Adipose tissue (tissue), 3 donors: ENCODE data around the gene MZF1. TPM values are rescaled to one million over a fixed set of nuclear protein-coding genes. Genes with fewer than 3 reads are reported as not detected.

ENCODE experiments used
- H3K27ac ChIP-seq: one replicate; pipeline ENCODE4 v1.5.1; 2013; ENCODE audit warnings: low read depth, low read length
- WGBS, 3 donors: extraction: QIAGEN DNeasy Blood & Tissue Kit; methylation state at CpG; one replicate each; pipeline ENCODE4 v1.1.7; 2013; 5-methylcytosine and 5-hydroxymethylcytosine counted together
- polyA plus RNA-seq, 3 donors: library from polyadenylated mRNA; stranded (reverse); fragments of 200-250 nt; gene quantifications; one replicate each; pipeline ENCODE4 v1.2.3, GENCODE V29; 2013
- donor health status: healthy with polysubstance abuse.
- donor health status: Bipolar disorder and iron deficiency.
- donor health status: healthy.

The MZF1 gene
- polyA plus RNA-seq, 3 donors, result 11.2 to 16.4 (median 14.7) TPM

DNA sequence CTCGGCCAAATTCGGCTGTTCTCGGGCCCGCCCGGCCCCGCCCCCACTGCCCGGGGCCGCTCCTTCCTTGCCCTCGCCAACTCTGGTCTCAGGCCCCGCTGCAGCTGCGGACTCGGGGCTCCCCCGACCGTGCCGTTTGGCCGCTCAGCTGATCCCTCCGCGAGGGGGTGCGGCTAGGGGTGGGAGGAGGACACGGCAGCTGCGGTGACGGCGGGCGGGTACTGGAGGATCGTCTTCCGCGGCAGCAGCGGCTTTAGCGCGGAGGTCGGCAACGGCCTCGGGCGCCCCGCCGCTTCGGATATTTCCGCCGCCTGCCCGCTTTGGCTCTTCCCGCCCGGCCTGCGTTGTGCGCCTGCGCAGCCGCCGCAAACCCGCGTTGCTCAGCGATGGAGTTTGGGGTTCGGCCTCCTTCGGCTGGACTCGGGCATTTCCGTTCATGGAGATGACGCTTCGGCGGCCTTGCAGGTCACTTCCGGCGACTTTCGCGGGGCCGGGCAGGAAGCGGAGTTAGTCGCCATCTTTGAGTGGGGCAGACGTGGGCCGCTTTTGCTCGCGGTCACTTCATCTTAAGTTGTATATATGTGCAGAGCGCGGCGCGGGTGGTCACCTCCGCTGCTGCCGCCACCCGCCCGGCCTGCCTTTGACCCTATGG, 14.4 kb downstream of the MZF1 start:
- H3K27ac ChIP-seq, result peak overlapping the region; percentile 97
- WGBS, 3 donors, result 0 to 1% (median 0%) methylated on average over 74 to 76 of the region's 76 CpGs

DNA sequence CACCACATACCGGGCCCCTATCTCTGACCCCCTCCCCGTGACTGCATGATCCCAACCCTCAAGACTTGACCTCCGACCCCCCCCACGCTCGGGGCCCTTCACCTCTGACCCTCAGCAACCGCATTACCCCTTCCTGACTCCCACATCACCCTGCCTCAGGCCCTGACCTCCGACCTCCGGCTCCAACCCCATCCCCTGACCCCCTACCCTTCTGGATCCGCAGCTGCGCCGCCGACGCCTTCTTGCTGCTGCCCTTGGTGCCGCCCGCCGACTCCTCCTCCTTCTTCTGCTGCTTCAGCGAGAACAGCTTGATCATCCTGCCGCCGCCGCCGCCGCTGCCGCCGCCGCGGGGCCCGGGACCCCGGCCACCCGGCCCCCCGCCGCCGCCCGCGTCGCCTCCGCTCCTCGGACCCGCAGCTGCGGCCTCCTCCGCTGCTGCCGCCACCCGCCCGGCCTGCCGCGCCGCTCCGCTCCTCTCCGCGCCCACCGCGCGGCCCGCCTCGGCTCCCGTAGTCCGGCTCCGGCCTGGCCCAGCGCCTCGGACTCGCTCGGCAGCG, 15.0 kb downstream of the MZF1 start, which contains the start of gene UBE2M:
TSS of gene UBE2M (minus strand) at position 546 of the 557 bp plus-strand sequence. CDS start at position 316, 230 bp downstream.
- WGBS, 3 donors, result 0 to 1% (median 0%) methylated on average over 37 to 58 of the region's 62 CpGs
- H3K27ac ChIP-seq, result peak within 1 kb of the TSS; percentile 97

DNA sequence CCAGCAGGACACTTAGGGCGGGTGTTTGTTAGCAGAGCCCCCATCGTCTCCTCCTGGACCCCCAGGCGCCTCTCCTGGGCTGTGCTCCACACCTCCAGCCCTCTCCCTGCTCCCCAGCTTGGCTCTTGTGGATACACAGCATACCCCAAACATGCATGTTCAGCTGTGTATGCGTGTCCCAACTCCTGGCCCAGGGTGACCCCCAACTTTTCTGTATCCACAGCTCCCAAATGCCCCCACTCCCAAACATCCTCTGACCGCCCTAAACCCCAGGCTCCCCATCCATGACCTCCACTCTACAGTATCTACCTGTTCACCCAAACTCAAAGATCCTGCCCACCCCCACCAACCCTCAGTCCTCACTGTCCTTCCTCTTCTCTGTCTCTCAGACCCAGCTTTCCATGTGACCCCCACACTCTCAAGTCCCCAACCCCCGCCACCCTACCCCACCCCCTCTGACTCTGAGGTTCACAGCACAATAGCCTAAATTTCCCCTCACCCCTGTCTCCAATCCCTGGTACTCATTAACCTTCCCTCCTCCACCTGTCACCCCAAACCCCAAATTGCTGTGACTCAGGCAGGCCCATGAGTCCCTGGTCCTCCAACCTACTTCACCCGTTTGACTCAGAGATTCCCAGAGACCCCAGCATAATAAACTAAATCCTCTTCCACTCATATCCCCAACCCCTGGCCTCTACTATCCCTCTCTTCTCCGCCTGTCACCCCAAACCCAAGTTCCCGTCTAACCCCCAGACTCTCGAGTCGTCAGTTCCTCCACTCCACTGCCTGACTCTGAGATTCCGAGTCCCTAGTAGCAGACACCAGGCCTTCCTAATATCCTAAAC, 15.7 kb downstream of the MZF1 start:
- WGBS, 3 donors, result 24 to 40% (median 37%) methylated on average over 12 of the region's 12 CpGs
- peak overlapping the region; percentile 97 for H3K27ac ChIP-seq

DNA sequence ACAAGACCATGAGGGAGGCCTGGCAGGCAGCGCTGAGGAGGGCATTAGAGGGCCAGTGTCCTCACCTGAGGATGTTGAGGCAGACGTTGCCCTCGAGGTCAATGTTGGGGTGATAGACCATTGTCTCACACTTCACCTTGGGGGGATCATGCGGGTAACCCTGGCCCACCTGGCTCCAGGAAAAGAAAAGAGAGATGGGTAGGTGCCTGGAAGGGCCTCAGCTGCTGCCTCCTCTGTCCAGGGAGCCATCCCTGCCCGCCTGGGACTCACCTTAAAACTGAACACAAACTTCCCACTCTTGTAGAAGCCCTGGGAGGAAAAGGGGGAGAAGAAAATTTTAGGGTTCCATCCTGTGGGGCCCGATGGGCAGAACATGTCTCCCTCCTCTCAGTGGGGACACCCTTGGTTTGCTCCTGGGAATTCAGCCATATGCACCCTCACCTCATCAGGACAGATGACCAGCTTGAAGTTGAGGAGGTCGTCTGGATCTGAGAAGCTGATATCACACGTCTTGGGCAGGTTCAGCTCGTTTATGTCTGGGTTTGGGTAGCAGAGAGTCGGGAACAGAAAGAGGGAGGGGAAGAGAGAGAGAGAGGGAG, 16.4 kb downstream of the MZF1 start:
- no peak overlapping the region for H3K27ac ChIP-seq
- 55 to 63% (median 62%) methylated on average over 9 to 10 of the region's 10 CpGs for WGBS, 3 donors

DNA sequence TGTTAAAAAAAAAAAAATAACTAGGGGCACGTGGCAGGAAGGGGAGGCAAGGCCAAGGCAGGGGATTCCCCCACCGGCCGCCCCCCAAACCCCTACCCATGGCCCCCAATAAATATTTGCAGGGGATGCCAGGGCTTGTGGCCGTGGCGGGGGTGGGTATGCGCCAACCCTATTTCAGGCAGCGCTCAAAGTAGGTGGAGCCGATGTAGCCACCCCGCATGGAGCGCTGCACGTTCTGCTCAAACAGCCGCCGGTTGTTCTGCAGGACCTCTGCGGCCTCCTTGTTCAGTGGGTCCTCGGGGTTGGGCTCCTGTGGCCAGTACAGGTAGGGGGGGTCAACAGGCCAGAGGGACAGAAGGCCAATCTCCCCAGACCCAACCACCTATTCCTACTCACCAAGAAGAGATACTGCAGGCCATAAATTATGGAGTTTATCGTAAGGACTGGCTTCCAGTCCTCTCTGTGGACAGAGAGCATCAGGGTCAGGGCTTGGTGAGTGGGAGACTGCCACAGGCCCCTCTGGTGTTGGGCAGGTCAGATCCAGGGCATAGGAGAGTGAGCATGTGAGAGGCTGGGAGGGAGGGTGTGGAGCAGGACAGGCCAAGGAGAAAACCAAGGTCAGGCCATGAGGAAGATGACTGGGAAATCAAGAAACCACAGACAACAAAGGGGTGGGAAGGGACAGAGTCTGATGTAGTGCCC, 17.1 kb downstream of the MZF1 start:
- no peak overlapping the region for H3K27ac ChIP-seq
- 80 to 84% (median 82%) methylated on average over 15 to 16 of the region's 16 CpGs for WGBS, 3 donors

DNA sequence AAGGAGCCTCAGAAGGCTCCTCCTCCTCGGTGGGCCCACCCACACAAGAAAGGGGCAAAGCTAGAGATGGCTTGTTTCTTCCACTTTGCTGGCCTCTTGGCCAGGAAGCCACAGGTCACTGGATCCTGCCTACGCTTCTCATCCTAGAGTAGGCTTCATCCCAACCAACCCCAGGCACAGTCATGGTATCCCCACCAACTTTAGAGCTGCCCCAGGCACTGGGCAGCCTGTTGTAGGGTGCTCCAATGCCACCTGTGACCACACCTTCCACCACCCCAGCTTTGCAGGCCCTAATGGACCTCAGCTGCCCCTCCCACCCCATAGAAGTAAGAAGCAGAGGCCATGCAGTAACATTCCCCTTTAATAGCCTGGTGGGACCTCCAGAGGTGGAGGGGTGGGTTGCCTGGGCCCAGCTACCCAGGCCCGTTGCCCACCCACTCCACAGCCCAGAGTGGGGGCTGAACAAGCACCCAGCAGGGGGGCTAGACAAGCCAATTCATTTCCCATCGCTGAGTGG, 17.7 kb downstream of the MZF1 start:
- 47 to 60% (median 50%) methylated on average over 4 of the region's 4 CpGs for WGBS, 3 donors
- H3K27ac ChIP-seq, result peak overlapping the region; percentile 90

DNA sequence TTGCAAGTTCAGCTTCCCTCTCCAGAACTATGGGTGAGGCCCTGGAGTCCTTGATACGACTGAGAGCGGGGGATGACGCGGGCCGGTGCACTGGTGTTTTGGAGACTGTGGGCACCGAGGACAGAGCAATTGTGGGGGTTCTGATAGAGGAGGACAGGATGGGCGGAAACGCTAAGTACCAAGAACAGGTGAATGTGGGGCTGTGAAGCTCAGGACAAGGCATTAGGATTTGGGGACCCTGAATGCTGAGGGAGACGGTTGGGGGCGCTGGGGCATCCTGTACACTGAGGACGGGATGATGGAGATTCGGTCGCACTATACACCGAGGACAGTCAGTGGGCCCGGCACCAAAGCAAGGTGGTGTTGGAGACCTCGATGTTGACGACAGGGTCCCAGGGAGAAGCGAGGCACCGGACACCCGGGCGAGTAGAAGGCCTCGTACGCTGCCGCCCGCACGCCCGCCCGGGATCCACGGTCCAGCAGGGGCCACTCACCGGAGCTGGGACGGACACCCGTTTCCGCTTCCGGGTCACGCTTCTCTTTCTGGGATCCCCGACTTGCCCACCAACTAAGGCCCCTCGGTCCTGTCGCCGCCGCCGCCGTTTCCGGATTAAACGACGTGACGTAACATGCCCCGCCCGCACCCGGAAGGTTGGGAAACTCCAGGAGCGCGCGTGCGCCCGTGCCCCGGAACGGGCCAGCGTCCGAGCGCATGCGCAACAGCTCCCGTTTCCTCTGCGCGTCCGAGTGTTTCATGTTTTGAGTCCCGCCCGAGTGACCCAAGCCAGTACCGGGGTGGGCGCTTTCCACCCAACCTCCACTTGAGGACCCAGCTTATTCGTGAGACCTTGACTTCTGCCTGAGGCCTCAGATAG, 18.4 kb downstream of the MZF1 start, which contains the start of gene CHMP2A:
TSS of gene CHMP2A (minus strand) at position 612 of the 875 bp plus-strand sequence. CDS start 893 bp downstream, outside the sequence.
- H3K27ac ChIP-seq, result peak within 1 kb of the TSS; percentile 90
- WGBS, 3 donors, result 0 to 1% (median 1%) methylated on average over 69 of the region's 69 CpGs

DNA sequence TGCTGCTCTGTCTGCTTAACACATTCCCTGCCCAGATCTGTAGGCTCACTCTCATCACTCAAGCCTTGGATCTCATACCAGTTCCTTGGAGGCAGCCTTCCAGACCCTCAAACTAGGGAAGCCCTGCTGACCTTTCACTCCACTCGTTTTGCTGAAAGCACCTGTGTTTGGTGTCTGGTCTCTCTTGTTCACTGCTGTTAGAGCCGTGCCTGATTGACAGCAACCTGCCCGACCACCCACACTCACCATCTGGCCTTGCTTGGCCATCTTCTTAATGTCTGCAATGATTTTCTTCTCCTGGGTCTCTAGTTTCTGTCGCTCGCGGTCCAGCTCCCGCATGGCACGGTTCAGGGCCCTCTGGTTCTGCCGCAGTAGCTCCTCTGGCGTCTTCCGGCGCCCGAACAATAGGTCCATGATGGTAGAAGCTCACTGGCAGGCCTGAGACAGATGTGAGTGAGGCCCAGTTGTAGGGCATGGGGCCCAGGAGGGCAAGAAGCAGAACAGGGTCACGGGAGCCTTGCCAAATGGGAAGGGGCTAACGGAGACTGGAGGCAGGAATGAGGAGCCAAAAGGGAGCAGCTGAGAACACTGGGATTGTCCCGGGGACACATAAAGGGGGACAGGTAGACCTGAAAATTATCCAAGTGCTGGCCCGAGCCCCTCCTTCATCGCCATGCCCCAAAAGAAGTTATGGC, 19.2 kb downstream of the MZF1 start:
- 19 to 40% (median 36%) methylated on average over 18 of the region's 18 CpGs for WGBS, 3 donors
- H3K27ac ChIP-seq, result peak overlapping the region; percentile 86

DNA sequence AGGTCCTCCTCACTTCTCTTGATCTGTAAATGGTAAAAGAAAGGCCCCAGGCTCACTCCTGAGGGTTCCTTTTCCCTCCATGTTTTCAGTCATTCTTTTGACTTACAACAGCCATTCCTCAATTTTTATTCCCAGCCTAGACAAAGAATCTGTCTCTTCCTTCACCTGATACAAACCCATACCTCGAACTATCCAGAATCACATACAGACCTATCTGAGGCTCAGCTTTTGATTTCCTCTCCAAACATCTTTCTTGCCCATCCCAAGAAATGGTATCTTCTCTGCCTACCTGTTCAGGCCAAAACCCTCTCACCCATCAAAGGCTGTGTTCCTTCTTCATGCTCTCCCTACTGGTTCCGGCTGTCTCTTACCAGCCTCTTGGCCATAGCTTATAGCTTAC, 20.5 kb downstream of the MZF1 start:
- WGBS, 3 donors, result 89 to 90% (median 89%) methylated on average over 2 of the region's 2 CpGs
- H3K27ac ChIP-seq, result no peak overlapping the region

DNA sequence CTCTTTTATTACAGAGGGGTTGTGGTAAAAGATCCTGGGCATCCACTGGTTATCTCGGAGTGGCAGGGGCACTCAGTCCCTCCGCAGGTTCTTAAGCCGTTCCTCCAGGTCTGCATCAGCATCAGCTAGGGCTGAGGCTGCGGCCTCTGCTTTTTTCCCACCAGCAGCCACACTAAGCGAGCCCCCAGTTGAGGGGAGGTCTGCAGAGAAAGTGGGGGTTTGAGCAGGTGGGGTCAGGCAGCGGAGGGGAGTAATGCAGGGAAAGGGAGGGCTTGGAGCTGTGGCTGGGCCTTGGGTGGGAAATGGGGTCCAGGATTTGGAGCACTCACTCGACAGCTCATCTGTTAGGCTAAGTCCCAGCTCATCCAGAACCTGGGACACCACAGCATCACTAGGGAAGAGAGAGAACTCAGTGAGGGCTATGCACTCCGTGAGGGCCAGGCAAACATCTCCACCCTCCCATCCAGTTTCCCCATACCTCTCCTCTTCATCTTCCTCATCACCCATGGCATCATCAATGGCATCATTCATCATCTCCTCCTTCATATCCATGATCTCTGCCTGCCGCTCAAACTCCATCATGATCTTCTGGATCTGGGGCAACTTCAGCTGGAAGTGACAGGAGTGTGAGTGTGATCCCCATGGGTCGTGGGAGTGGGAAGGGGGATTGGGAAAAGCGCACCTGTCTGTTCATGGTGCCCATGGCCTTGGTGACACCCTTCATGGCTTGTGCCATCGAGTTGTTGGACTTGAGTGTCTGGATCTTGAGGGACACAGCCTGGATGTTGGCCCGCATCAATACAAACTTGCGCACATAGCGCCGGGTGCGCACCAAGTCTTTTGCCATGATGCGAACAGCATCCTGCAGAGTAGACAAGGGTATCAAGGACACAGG, 21.3 kb downstream of the MZF1 start:
- H3K27ac ChIP-seq, result no peak overlapping the region
- WGBS, 3 donors, result 91 to 95% (median 93%) methylated on average over 18 of the region's 18 CpGs

DNA sequence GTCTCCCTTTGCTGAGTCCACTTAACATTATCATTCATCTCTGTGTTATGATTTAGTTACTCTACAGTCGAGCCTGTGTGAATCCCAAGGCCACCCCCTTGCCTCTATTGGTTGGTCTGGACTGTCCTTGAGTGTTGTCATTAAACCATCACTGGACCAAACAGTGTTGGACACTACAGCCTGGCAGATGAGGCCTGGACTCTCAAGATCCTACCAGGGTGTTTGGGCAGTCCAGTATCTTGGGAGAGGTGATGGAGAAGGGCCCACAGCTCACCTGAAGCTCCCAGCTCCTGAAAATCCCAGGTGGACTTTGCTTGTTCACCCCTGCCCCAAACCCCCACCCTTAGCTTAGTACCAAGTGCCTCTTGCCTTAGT, 22.0 kb downstream of the MZF1 start:
- H3K27ac ChIP-seq, result no peak overlapping the region
- 18 to 59% (median 52%) methylated on average over 1 of the region's 1 CpG for WGBS, 3 donors

DNA sequence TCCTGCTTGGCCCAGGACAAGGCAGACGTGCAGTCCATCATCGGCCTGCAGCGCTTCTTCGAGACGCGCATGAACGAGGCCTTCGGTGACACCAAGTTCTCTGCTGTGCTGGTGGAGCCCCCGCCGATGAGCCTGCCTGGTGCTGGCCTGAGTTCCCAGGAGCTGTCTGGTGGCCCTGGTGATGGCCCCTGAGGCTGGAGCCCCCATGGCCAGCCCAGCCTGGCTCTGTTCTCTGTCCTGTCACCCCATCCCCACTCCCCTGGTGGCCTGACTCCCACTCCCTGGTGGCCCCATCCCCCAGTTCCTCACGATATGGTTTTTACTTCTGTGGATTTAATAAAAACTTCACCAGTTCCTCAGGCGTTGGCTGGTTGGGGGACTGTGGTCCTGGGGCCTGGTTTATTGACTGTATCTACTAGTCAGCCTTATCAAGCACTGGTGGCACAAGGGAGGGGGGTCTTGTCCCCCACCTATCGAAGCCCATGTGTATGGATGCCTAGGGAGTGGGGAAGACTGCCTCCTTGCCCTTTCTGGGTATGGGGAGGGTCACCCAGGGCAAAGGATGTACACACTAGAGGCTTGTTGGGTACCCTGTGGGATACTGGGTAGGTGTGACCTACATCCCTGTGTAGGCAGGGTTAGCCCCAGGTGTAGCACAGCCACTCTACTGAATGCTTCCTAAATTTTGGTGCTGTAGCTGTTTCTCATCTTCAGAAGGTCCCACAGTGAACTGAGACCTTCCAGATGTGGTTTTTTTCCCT, 22.6 kb downstream of the MZF1 start:
- no peak overlapping the region for H3K27ac ChIP-seq
- 80 to 92% (median 92%) methylated on average over 13 of the region's 13 CpGs for WGBS, 3 donors

DNA sequence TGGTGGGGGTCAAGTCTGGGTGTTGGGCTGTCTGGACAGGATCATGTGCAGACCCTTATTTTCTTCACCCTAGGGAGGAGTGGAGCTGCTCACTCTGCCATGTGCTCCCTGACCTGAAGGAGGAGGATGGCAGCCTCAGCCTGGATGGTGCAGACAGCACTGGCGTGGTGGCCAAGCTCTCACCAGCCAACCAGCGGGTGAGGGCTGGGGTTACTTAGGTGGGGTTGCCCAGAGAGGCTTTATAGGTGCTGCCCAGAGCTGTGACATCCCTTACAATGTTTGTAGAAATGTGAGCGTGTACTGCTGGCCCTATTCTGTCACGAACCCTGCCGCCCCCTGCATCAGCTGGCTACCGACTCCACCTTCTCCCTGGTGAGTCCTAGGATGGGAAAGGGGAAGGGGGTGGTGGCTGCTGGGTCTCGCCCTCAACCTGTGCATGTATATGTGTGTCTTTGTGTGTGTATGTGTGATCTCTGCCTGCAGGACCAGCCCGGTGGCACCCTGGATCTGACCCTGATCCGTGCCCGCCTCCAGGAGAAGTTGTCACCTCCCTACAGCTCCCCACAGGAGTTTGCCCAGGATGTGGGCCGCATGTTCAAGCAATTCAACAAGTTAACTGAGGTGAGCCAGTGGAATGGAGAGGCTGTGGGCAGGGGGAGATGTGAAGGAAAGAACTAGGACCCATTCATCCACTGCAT, 23.3 kb downstream of the MZF1 start:
- WGBS, 3 donors, result 85 to 91% (median 91%) methylated on average over 11 of the region's 11 CpGs
- no peak overlapping the region for H3K27ac ChIP-seq

DNA sequence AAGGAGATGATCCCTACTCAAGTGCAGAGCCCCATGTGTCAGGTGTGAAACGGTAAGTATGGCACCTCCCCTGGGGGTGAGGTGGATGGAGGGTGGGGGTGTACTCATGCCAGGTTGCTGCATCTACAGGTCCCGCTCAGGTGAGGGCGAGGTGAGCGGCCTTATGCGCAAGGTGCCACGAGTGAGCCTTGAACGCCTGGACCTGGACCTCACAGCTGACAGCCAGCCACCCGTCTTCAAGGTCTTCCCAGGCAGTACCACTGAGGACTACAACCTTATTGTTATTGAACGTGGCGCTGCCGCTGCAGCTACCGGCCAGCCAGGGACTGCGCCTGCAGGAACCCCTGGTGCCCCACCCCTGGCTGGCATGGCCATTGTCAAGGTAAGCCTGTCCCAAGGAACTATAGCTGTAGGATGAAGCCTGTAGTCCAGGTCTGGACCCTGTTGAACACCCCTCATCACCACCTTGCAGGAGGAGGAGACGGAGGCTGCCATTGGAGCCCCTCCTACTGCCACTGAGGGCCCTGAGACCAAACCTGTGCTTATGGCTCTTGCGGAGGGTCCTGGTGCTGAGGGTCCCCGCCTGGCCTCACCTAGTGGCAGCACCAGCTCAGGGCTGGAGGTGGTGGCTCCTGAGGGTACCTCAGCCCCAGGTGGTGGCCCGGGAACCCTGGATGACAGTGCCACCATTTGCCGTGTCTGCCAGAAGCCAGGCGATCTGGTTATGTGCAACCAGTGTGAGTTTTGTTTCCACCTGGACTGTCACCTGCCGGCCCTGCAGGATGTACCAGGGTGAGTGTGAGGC, 24.1 kb downstream of the MZF1 start:
- no peak overlapping the region for H3K27ac ChIP-seq
- WGBS, 3 donors, result 88 to 90% (median 89%) methylated on average over 20 of the region's 20 CpGs
